SK-N-SH (cell line): ENCODE measurements around the gene FAM174B.

ENCODE experiments used
- CTCF ChIP-seq: fragments of 200-600 bp; sonication (generic); IDR thresholded peaks from 2 replicates; pipeline ENCODE4 v1.6.1; 2017; ENCODE audit warnings: antibody characterized with exemption, mild to moderate bottlenecking, moderate library complexity
- EZH2phosphoT487 ChIP-seq: fragments of 200-600 bp; sonication (generic); IDR thresholded peaks from 2 replicates; pipeline ENCODE4 v1.6.1; 2017; ENCODE audit warnings: low read depth, mixed run types, mild to moderate bottlenecking, antibody characterized with exemption, moderate library complexity, borderline replicate concordance
- GABPA ChIP-seq: IDR thresholded peaks from 2 replicates; pipeline ENCODE4 v1.4.0; 2012; ENCODE audit warnings: low read depth, mild to moderate bottlenecking
- POLR2AphosphoS5 ChIP-seq: IDR thresholded peaks from 2 replicates; pipeline ENCODE4 v1.6.1; 2012; ENCODE audit warnings: low read depth, low read length
- TCF12 ChIP-seq: IDR thresholded peaks from 2 replicates; pipeline ENCODE4 v1.4.0; 2012
- USF1 ChIP-seq: IDR thresholded peaks from 2 replicates; pipeline ENCODE4 v1.4.0; 2012; ENCODE audit warnings: low read depth, borderline replicate concordance

- no peak for TF ChIP-seq TCF12
- TF ChIP-seq EZH2phosphoT487 = no peak
- no peak for TF ChIP-seq USF1
- TF ChIP-seq POLR2AphosphoS5 = no peak
- TF ChIP-seq CTCF = no peak
- TF ChIP-seq GABPA = no peak
These were observed 13.9 kb upstream of the FAM174B start for GRCh38 chr15:92669432-92669831.
